Hepatocyte (in vitro differentiated cells): Measurements from ENCODE around the gene CLIC3.

Source experiments
- CTCF ChIP-seq: fragments of 200-600 bp; sonication (generic); IDR thresholded peaks from 2 replicates; pipeline ENCODE4 v1.5.1; 2016; ENCODE audit warnings: antibody characterized with exemption, mild to moderate bottlenecking; ENCODE audit not compliant: poor library complexity
- EZH2 ChIP-seq: fragments of 200-600 bp; sonication (generic); IDR thresholded peaks from 2 replicates; pipeline ENCODE4 v1.6.1; 2016; ENCODE audit warnings: antibody characterized with exemption, mild to moderate bottlenecking, borderline replicate concordance
- EZH2phosphoT487 ChIP-seq: fragments of 200-600 bp; sonication (generic); IDR thresholded peaks from one replicate; pipeline ENCODE4 v1.6.1; 2018; ENCODE audit warnings: antibody characterized with exemption, mild to moderate bottlenecking, low read depth, moderate library complexity; ENCODE audit not compliant: unreplicated experiment, severe bottlenecking

GRCh38 chr9:137009938-137010732 lies 13.8 kb upstream of the CLIC3 start:
- TF ChIP-seq EZH2phosphoT487 (no peak), CTCF (no peak), EZH2 (no peak)
